Measurements from ENCODE around the gene SOCS7. TPM values are rescaled to one million over a fixed set of nuclear protein-coding genes. Genes with fewer than 3 reads are reported as not detected.

Gene SOCS7
- total RNA-seq, 2 experiments from 2014 or later: 13.7 to 16.9 TPM

- no peak for ATAC-seq (ENCODE audit: poor library complexity)
- POLR2A ChIA-PET: no interaction called here
- CTCF ChIA-PET: no interaction called here
- Histone ChIP-seq H3K27ac (ENCODE audit: low read depth in 1 of 2, low read length in 2 of 2) (no peak overlapping the region), H3K36me3 (ENCODE audit: insufficient read depth, low read length) (no peaks in the 10 kb centered on the region), H3K27me3 (ENCODE audit: control insufficient read depth in 1 of 2, insufficient read depth in 2 of 2, low read length in 2 of 2) (no peaks in the 10 kb centered on the region), H3K9me3 (ENCODE audit: control insufficient read depth in 1 of 2, insufficient read depth in 1 of 2, low read length in 2 of 2) (no peaks in the 10 kb centered on the region), H3K4me1 (ENCODE audit: insufficient read depth, low read length) (peaks cover 8% of the 10 kb centered on the region), H3K4me3 (ENCODE audit: low read length) (no peak overlapping the region)
- Mint-ChIP-seq H3K9me3 (no peaks in the 10 kb centered on the region), H3K36me3 (ENCODE audit: low read depth) (no peaks in the 10 kb centered on the region), H3K4me3 (no peak overlapping the region), H3K4me1 (ENCODE audit: low read depth) (peaks cover 5% of the 10 kb centered on the region), H3K27me3 (peaks cover 5% of the 10 kb centered on the region), H3K27ac (no peak overlapping the region)
- intact Hi-C loops (cut with DNase I, micrococcal nuclease): loop anchor here in 1 of 2 experiments (5.0 kb wide), 2 partner anchors 41 to 226 kb away; no protein-coding TSS in a partner anchor
- TF ChIP-seq CTCF (IDR thresholded peaks at IDR 0.05): no peak
- DNase-seq: no peak
Observed at GRCh38 chr17:38440614-38441397, 89.2 kb downstream of the SOCS7 start.

DNA sequence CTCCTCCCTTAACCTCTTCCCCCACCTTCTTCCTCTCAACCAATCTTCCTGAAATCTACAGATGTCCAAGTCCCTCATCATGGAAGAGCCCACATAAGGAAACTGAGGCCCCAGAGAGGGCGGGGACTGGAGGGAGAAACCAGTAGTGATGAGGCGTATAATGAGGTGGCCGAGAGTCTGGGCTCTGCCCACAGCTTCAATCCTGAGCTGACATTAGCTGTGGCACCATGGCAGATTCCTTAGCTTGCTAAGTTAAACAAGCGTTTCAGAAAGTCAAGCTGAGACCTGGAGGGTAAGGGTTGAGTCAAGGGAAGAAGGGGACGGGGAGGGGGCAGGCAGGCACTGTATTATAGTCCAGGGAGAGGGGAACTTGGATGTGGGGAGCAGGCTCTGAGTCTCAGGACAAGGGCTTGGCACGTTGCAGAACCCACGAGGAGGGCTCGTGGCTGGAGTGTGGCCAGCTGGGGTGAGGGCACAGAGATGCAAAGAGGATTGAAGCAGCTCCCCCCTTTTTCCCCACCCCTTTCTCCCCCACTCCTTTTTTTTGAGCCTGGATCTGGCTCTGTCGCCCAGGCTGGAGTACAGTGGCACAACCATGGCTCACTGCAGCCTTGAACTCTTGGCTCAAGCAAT is 89.9 kb downstream of the SOCS7 start:
- Histone ChIP-seq H3K4me1 (ENCODE audit: insufficient read depth, low read length) (peaks cover 8% of the 10 kb centered on the region), H3K27ac (ENCODE audit: low read depth in 1 of 2, low read length in 2 of 2) (no peak overlapping the region), H3K9me3 (ENCODE audit: control insufficient read depth in 1 of 2, insufficient read depth in 1 of 2, low read length in 2 of 2) (no peaks in the 10 kb centered on the region), H3K36me3 (ENCODE audit: insufficient read depth, low read length) (no peaks in the 10 kb centered on the region), H3K4me3 (ENCODE audit: low read length) (no peak overlapping the region), H3K27me3 (ENCODE audit: control insufficient read depth in 1 of 2, insufficient read depth in 2 of 2, low read length in 2 of 2) (no peaks in the 10 kb centered on the region)
- CTCF ChIA-PET: no interaction called here
- POLR2A ChIA-PET: no interaction called here
- no peak for TF ChIP-seq CTCF (IDR thresholded peaks at IDR 0.05)
- H3K4me3 Mint-ChIP-seq: no peak overlapping the region
- H3K27me3 Mint-ChIP-seq: peaks cover 5% of the 10 kb centered on the region
- peaks cover 5% of the 10 kb centered on the region for H3K4me1 Mint-ChIP-seq (ENCODE audit: low read depth)
- H3K36me3 Mint-ChIP-seq (ENCODE audit: low read depth): no peaks in the 10 kb centered on the region
- no peak for ATAC-seq (ENCODE audit: poor library complexity)
- intact Hi-C loops (cut with DNase I, micrococcal nuclease): loop anchor here in 1 of 2 experiments (5.0 kb wide), 2 partner anchors 41 to 226 kb away; no protein-coding TSS in a partner anchor
- DNase-seq: no peak
- no peaks in the 10 kb centered on the region for H3K9me3 Mint-ChIP-seq
- no peak overlapping the region for H3K27ac Mint-ChIP-seq

DNA sequence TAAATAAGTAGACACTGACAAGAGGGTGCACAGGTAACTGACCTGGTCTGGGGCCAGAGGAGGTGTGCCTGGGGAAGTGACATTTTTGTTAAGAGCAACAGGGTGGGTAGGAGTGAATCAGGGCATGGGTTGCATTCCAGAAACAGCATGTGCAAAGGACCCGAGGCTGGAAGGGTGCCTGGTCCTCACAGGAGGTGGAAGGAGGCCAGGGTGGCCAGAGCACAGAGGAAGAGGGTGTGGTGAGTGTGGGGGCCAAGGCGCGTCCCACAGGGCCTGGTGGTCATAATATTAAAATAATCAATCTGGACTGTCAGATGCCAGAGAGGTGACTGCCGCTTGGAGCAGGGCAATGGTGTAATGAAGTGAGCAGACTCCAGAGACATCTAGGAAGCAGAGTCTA is 90.9 kb downstream of the SOCS7 start:
- intact Hi-C loops (cut with DNase I, micrococcal nuclease): loop anchor here in 1 of 2 experiments (5.0 kb wide), 2 partner anchors 40 to 225 kb away; no protein-coding TSS in a partner anchor
- no peak for ATAC-seq (ENCODE audit: poor library complexity)
- H3K9me3 Mint-ChIP-seq: no peaks in the 10 kb centered on the region
- H3K4me3 Mint-ChIP-seq: no peak overlapping the region
- H3K27ac Mint-ChIP-seq: no peak overlapping the region
- no peaks in the 10 kb centered on the region for H3K36me3 Mint-ChIP-seq (ENCODE audit: low read depth)
- ChIA-PET POLR2A (no interaction called here), CTCF (no interaction called here)
- DNase-seq: no peak
- no peak for TF ChIP-seq CTCF (IDR thresholded peaks at IDR 0.05)
- Histone ChIP-seq H3K27me3 (ENCODE audit: control insufficient read depth in 1 of 2, insufficient read depth in 2 of 2, low read length in 2 of 2) (no peaks in the 10 kb centered on the region), H3K4me3 (ENCODE audit: low read length) (no peak overlapping the region), H3K4me1 (ENCODE audit: insufficient read depth, low read length) (peaks cover 8% of the 10 kb centered on the region), H3K9me3 (ENCODE audit: control insufficient read depth in 1 of 2, insufficient read depth in 1 of 2, low read length in 2 of 2) (no peaks in the 10 kb centered on the region), H3K27ac (ENCODE audit: low read depth in 1 of 2, low read length in 2 of 2) (no peak overlapping the region), H3K36me3 (ENCODE audit: insufficient read depth, low read length) (no peaks in the 10 kb centered on the region)
- H3K27me3 Mint-ChIP-seq: peaks cover 5% of the 10 kb centered on the region
- peaks cover 5% of the 10 kb centered on the region for H3K4me1 Mint-ChIP-seq (ENCODE audit: low read depth)

All from CD4-positive, alpha-beta T cell (primary cell).